ENCODE results near the gene ATRAID.

ATRAID gene

GRCh38 chr2:27255187-27255586 is 43.3 kb downstream of the ATRAID start:
- no peak for DNase-seq

- no peak for DNase-seq
These were observed 43.8 kb downstream of the ATRAID start for GRCh38 chr2:27255660-27256059.

- no peak for DNase-seq
These were observed 45.1 kb downstream of the ATRAID start for GRCh38 chr2:27256855-27257454.

GRCh38 chr2:27258051-27258450 is 46.2 kb downstream of the ATRAID start:
- no peak for DNase-seq

- no peak for DNase-seq
These were observed 49.5 kb downstream of the ATRAID start for GRCh38 chr2:27261241-27261925.

- no peak for DNase-seq
These were observed 50.1 kb downstream of the ATRAID start for GRCh38 chr2:27261926-27262298.

- DNase-seq: peak; percentile 18
These were observed 50.8 kb downstream of the ATRAID start, which contains the start of gene SLC30A3 for GRCh38 chr2:27262379-27263286. Gene SLC30A3, minus strand, starts transcription at chr2:27263047. Its CDS starts 141 bp downstream, at chr2:27262906.

GRCh38 chr2:27263287-27264252 is 51.7 kb downstream of the ATRAID start:
- peak; percentile 32 for DNase-seq

- no peak for DNase-seq
These were observed 52.5 kb downstream of the ATRAID start for GRCh38 chr2:27264253-27264752.

- DNase-seq: peak; percentile 62
These were observed 53.1 kb downstream of the ATRAID start for GRCh38 chr2:27264753-27265535.

- DNase-seq: no peak
These were observed 53.7 kb downstream of the ATRAID start for GRCh38 chr2:27265536-27265870.

Data from NCI-H1105 (cell line).